CD4-positive, alpha-beta T cell treated with Interleukin-12 subunit alpha and Interleukin-12 subunit beta, for 1 hour (primary cell): ENCODE measurements around the gene POLDIP3.
"Not testable (repeated sequence)": the region's sequence is repeated elsewhere in the genome, so short reads cannot be mapped to it uniquely, and the experiment has no call there.

Experiments used
- DNase-seq: peaks from one replicate; pipeline ENCODE4 v3.0.0-alpha.2; 2020

The POLDIP3 gene

GRCh38 chr22:42553475-42554361, 61.0 kb downstream of the POLDIP3 start, which contains the start of gene SERHL2:
Gene SERHL2, plus strand, starts transcription at chr22:42553956. Its CDS starts 65 bp downstream, at chr22:42554021.
- peak; percentile 88 for DNase-seq

GRCh38 chr22:42552294-42552647, 62.4 kb downstream of the POLDIP3 start:
- DNase-seq, result not testable (repeated sequence)

DNA sequence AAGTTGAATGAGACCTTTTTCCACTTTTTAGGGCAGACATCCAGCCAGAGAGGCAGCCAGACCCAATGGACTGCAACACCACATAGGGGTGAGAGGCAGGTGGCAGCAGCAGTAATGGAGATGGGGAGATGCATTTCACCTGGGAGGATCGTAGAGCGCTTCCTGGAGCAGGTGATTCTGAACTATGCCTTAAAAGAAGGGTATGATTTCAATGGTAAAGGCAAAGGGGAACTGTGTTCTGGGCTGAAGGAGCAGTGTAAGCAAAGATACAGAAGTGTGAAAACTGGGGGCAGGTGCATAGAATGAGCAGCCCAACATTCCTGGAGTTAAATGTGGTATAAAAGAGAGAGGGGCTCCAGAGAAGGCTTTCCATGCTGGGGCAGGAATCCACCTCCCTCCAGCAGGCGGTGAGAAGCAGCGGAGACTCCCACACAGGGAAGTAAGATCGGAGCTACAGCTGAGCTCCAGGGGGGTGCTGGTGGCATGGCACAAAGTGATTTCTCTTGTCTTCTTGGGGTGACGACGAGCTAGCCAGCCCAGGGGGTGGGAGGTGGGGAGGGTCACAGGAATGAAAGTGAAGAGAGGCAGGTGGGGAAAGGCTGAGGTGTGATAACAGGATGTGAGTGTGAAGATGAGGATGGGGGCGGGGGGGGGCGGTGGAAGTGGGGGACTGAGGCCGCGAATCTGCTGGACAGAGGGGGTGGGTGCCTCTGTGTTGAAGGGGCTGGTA, 65.2 kb downstream of the POLDIP3 start:
- no peak for DNase-seq

- no peak for DNase-seq
These were observed 65.9 kb downstream of the POLDIP3 start for GRCh38 chr22:42548597-42549330.

DNA sequence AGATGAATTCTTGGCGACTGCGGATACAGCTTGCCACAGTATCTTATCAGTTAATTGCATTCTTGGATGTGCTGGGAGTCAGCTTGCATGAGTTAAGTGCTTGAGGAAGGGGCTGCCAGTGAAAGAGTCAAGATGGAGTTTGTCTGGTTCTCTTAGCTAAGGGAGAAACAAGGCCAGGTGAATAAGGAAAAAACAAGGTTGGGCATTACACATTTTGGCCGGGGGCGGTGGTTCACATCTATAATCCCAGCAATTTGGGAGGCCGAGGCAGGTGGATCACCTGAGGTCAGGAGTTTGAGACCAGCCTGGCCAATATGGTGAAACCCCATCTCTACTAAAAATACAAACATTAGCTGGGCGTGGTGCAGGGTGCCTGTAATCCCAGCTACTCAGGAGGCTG, 66.6 kb downstream of the POLDIP3 start:
- not testable (repeated sequence) for DNase-seq

DNA sequence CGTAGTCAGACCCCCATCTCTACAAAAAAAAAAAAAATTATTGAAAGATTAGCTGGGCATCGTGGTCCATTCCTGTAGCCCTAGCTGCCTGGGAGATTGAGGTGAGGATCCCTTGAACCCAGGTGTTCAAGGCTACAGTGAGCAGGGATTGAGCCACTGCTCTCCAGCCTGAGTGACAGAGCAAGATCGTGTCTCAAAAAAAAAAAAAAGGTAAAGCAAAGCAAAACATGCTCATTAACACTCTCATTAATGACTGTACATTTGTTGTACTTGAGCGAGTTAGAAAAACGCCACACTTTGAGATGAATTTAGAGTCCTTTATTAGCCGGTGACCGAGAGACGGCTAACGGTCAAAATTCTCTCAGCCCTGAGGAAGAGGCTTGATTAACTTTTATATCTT, 67.1 kb downstream of the POLDIP3 start:
- no peak for DNase-seq

DNA sequence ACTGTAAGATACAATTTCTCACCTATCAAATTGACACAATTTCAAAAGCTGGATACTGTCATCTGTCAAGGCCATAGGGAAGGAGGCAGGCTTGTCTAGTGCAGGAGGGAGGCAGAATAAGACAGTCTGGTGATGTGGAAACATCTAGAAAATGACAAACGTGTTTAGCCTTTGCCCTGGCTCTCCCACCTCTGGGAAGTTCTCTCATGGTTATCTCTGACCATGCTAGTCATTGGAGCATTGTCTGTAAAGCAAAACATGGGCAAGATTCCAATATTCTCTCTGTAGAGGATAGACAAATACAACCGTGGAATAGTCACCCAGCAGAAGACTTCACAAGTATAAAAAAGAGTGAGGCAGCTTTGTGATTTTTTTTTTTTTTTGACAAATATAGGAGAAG, 70.0 kb downstream of the POLDIP3 start:
- no peak for DNase-seq

GRCh38 chr22:42539236-42539771, 75.4 kb downstream of the POLDIP3 start:
- DNase-seq, result not testable (repeated sequence)

DNA sequence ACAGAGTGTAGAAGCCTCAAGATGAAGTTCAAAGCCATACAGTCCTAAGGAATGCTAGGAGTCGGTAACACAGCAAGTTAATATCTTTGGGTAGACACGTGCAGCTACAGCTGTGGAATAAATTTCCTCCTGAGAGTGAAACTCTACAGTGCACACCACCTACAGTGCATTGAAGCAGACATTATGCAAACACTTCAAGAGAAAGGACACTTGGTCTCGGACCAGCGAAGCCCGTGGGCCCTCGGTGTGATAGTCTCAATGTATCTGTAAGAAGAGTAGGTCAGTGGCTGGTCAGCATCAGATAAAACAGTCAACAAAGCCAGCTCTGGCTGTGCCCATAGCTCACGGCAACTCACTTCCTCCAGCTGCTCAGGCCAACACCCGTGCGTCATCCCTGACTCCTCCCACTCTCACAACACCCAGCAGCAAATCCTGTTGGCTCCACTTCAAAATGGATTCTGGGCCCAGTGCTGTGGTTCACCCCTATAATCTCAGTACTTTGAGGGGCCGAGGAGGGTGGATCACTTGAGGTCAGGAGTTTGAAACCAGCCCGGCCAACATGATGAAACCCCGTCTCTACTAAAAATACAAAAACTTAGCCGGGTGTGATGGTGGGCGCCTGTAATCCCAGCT, 77.4 kb downstream of the POLDIP3 start:
- DNase-seq, result not testable (repeated sequence)

- not testable (repeated sequence) for DNase-seq
These were observed 78.0 kb downstream of the POLDIP3 start for GRCh38 chr22:42536634-42537033.

- no peak for DNase-seq
These were observed 78.5 kb downstream of the POLDIP3 start for GRCh38 chr22:42536166-42536565.

DNA sequence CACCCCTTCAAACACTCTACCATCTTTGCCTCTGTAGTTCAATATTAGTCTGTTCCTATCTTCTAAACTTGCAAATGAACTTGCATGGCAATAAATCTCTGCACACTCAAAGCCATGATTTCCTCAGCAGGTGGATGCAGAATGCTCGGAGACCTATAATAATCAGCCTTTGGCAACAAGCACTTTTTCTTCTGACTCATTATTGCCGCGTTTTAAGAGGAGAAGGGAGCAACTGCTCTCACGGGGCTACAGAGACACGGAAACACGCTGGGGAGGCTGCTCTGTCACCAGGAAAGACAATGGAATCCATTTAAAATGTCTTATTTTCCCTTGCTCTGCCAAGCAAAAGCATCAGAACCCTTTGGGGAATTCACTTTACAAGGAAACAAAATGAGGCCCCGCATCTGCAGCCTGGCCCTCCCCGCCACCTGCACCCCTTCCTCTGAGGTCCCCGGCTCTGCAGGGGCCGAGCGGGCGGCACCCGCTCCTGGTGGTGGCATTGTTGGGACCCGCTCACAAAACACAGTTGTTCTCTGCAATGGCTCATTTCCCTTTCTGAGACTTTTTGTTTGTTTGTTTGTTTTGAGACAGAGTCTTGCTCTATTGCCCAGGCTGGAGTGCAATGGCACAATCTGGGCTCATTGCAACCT, 79.5 kb downstream of the POLDIP3 start:
- DNase-seq, result not testable (repeated sequence)
